Fibroblast of skin of left quadriceps (primary cell): Measurements from ENCODE around the gene FRMD4A.
A peak's percentile ranks its signal among the peaks of the same experiment; 100 is the strongest.
"Not testable (repeated sequence)": the region's sequence is repeated elsewhere in the genome, so short reads cannot be mapped to it uniquely, and the experiment has no call there.

Experiments
- DNase-seq, 2 experiments: peaks; one replicate each; pipeline ENCODE4 v3.0.0-alpha.2; 2013; ENCODE audit warnings: low read depth in 2 of 2

FRMD4A gene

GRCh38 chr10:13883636-13884444 lies 446.9 kb downstream of the FRMD4A start:
- DNase-seq: no peak

GRCh38 chr10:13882119-13882711 lies 448.5 kb downstream of the FRMD4A start:
- DNase-seq: peak; percentile 92 to 93

- DNase-seq: no peak
These were observed 450.0 kb downstream of the FRMD4A start for GRCh38 chr10:13880760-13881159.

- DNase-seq: no peak
These were observed 453.4 kb downstream of the FRMD4A start for GRCh38 chr10:13877154-13877909.

DNA sequence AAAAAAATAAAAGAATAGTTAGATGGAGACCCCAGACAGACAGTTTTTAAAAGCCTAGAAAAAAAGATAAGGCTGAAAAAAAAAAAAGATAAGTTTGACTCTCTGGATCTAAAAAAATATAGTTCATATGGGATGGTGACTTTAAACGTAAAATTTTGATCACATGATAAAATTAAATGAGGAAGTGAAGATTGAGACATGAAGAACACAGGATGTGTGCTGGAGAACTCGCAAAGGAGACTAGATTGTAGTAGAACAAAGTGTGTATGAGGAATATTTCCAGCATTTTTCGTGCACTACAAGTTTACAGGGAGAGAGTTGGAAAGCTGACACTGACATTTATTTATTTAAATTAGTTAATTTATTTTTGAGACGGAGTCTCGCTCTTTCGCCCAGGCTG lies 457.5 kb downstream of the FRMD4A start:
- DNase-seq: no peak

GRCh38 chr10:13872411-13872810 lies 458.3 kb downstream of the FRMD4A start:
- DNase-seq: no peak

GRCh38 chr10:13871776-13872175 lies 458.9 kb downstream of the FRMD4A start:
- no peak for DNase-seq

DNA sequence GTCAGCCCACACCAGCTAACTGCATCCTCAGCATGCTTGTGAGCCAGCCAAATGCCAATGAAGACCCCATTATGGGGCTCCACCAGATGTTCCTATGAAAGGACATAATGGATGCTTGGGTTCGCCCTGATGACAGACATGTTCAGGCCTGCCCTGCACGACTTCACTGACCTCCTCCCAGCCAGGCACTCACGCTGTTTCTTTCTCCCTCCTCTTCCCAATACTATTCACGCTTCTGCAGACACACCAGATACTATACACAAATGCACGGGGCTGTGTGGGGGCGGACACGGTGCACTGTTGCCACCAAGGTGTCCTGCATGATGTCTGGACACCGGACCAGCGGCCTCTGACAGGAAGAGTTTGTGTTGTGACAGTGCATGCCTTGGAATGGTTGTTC lies 459.7 kb downstream of the FRMD4A start:
- DNase-seq: no peak

- DNase-seq: no peak
These were observed 461.4 kb downstream of the FRMD4A start for GRCh38 chr10:13869295-13869664.

GRCh38 chr10:13868528-13869294 lies 462.0 kb downstream of the FRMD4A start:
- DNase-seq: no peak

- DNase-seq: no peak
These were observed 462.9 kb downstream of the FRMD4A start for GRCh38 chr10:13867822-13868221.

DNA sequence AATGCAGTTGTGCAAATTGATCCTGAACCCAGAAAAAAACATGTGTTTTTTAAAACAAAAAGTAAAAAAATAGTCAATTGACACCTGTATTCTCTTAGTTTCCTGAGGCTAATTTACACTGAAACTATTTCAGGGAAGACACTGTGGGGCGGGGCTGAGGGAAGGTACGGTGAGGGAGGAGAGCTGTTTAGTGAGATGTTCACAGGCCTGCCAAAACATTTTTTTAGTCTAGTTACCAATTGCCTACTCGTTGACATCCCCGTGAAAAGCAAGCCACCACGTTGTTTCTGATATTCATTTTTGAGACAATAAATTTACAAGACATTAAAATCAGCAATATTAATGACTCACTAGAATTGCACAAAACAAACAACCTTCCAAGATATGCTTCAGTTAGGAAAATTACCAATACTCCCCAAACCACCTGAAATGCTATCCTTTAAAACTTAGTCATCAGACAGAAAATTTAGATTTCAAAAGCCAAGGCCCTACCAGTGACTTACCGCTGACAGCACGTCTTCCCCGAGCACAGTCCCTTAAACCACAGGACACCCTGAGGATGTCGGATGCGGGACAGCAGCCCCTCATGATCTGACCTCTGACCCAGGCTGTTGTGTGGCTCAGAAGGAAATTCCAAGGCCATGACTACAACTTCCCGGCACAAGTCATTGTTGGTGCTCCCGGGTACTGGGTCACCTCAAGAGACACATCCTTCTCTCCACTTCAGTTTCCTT lies 464.8 kb downstream of the FRMD4A start:
- DNase-seq: no peak

DNA sequence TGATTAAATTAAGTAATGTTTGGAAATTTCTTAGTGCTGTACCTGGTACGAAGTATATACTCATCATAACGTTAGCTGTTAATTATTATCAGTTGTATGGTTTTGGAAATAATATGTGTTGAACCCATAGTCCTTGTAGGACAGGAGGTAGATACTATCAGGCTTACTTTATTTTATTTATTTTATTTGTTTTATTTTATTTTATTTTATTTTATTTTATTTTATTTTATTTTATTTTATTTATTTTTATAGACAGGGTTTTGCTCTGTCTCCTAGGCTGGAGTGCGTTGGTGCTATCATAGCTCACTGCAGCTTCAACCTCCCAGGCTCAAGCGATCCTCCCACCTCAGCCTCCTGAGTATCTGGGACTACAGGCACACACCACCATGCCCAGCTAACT lies 465.5 kb downstream of the FRMD4A start:
- DNase-seq: not testable (repeated sequence)

GRCh38 chr10:13862546-13863233 lies 468.0 kb downstream of the FRMD4A start:
- DNase-seq: no peak

GRCh38 chr10:13860886-13861285 lies 469.8 kb downstream of the FRMD4A start:
- no peak for DNase-seq

GRCh38 chr10:13859979-13860654 lies 470.6 kb downstream of the FRMD4A start:
- DNase-seq: no peak

- no peak for DNase-seq
These were observed 472.0 kb downstream of the FRMD4A start for GRCh38 chr10:13858709-13859108.

GRCh38 chr10:13857451-13857850 lies 473.3 kb downstream of the FRMD4A start:
- DNase-seq: no peak

DNA sequence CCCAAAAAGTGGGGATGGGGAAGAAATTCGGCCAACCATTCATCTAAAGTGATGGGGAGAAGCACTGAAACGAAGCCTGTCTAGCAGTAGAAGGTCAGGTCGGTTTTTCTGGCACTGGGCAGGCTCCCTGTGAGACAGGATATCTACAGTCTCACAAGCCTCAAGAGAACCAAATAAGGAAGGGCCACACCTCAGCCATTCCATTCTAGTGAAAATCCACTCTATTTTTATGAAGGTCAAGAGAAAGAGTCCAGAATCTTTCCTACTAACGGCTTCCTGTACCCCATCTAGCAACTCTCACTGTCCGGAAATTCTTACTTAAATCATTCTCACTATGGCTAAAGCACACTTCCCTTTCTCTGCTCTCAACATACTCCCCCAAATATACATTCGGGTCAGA lies 476.9 kb downstream of the FRMD4A start:
- DNase-seq: no peak

DNA sequence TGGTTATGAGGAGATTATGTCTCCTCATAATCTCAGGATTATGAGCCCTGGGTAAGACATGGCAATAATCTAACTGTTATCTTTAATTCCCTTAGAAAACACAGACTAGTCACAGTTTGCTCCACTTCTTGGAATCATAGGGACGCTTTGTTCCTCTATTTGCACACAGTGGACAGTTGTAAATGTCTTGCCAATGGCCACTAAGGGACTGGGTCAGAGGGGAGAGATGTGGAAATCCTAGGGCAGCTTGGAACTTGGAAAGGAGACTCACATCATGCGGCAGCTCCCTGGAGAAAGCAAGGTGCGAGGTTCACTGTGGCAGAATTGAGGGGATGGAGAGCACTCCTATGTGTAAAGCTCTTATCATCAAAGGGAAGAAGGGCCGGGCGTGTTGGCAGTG lies 477.9 kb downstream of the FRMD4A start:
- no peak for DNase-seq
